Renal cortical epithelial cell (primary cell): ENCODE results near the gene TXNDC8. TPM values are rescaled to one million over a fixed set of nuclear protein-coding genes. Genes with fewer than 3 reads are reported as not detected.
A peak's percentile ranks its signal among the peaks of the same experiment; 100 is the strongest.
"Not testable (repeated sequence)": the region's sequence is repeated elsewhere in the genome, so short reads cannot be mapped to it uniquely, and the experiment has no call there.

Experiments used
- DNase-seq: peaks from one replicate; pipeline ENCODE4 v3.0.0-alpha.2; 2011; ENCODE audit warnings: low read depth
- total RNA-seq: library from RNA; depleted of rRNA; stranded (reverse); fragments of >200 nt; gene quantifications from 2 replicates; pipeline ENCODE4 v1.2.3, GENCODE V29; 2014

Gene TXNDC8
- total RNA-seq, 1 donor from 2014 or later: not detected

DNA sequence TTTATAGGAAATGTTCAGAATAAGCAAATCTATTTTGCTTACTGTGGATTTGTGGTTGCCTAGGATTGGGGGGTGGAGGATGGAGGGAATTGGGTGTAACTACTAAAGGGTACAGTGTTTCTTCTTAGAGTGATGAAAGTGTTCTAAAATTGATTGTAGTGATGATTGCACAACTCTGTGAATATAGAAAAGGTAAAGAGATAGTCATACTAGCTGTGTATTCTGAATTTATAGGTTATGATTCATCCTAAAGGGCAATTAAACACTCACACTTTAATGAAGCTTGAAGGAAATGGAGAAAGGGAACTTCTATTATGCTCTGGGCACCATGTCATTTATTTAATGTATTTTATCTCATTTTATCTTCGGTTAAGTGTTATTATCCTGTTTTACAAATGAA is 9.9 kb downstream of the TXNDC8 start:
- no peak for DNase-seq

DNA sequence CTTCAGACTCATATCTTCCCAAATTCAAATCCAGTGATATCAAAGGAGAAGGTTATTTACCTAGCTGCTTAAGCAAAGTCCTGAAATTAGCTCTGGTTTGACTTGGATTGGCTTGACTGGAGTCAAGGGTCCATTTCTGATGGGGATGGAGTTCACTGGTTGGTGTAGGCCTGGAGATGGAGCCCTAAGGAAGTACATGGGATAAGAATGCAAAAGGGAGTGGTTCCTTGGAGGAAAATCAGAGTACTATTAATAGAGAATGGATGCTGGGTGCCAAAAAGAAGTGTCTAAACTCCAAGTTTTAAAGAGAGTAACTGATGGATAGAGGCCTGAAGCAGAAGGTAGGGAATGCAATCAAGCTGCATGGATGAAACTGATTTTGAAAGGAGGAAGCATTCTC is 13.8 kb downstream of the TXNDC8 start:
- no peak for DNase-seq

- no peak for DNase-seq
These were observed 16.8 kb downstream of the TXNDC8 start for GRCh38 chr9:110320651-110321445.

DNA sequence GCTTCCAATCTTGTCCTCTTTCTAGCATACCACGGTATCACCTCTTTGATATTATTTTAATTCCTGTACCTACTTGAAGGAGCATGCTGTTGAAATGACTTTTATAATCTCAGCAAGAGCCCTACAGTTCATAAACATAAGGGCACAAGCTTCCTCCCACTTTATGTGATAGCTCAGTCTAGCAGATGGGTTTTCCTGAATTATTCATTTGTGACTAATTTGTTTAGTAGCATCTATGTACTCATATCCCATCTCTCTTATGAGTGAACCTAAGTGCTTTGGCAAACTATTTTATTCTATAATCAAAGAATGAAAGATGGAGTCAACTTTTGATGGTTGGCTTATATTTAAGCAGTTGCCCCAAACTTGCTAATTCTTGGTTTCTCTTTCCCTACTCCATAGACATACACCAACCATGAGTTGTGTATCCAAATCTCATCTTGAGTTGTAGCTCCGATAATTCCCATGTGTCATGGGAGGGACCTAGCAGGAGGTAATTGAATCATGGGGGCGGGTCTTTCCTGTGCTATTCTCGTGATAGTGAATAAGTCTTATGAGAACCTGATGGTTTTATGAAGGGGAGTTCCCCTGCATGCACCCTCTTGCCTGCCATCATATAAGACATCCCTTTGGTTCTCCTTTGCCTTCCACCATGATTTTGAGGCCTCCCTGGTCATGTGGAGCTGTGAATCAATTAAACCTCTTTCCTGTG is 17.7 kb downstream of the TXNDC8 start:
- DNase-seq: no peak

- DNase-seq: no peak
These were observed 19.8 kb downstream of the TXNDC8 start for GRCh38 chr9:110317911-110318310.

GRCh38 chr9:110316261-110317075 is 21.2 kb downstream of the TXNDC8 start:
- no peak for DNase-seq

GRCh38 chr9:110311978-110312377 is 25.7 kb downstream of the TXNDC8 start:
- not testable (repeated sequence) for DNase-seq

- no peak for DNase-seq
These were observed 28.0 kb downstream of the TXNDC8 start for GRCh38 chr9:110309681-110310080.

DNA sequence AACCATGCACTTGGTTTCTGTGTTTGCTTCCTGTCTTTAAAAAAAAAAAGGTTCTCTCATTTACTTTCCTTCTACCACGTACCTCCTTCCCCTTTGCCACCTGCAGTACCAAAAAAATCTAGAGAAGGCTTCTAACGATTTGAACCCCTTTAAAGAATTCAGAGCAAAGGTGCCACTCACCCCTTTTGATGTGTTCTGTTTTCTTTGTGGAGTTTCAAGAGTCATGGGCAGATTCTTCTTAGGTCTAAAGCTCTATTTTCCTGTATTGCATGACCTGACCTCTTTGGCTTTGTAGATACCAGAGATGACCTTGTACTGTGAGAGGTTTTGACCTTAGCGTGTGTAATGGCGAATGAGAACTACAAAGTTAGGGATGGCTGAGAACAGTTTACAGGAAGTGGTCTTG is 29.0 kb downstream of the TXNDC8 start:
- no peak for DNase-seq

GRCh38 chr9:110307191-110307590 is 30.5 kb downstream of the TXNDC8 start:
- DNase-seq: no peak

DNA sequence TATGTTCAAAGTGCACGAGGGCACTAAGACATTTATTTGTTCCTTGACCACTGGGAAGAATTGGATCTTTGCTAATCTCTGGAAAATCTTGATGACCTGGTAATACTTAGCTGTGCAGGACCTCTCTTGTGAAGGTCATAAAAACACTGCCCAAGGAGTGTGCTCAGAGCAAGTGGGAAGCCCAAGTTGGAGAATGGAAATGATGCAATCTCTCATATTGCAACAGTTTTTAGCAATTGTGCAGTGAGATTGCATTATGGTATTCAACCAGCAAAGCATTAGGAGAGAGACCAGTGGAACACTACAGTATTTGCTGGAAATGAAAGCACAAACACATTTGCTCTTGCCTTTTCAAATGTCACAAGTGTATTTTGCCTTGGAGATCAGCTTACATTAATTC is 34.5 kb downstream of the TXNDC8 start:
- DNase-seq: peak; percentile 58

- no peak for DNase-seq
These were observed 39.5 kb downstream of the TXNDC8 start for GRCh38 chr9:110298043-110298605.

DNA sequence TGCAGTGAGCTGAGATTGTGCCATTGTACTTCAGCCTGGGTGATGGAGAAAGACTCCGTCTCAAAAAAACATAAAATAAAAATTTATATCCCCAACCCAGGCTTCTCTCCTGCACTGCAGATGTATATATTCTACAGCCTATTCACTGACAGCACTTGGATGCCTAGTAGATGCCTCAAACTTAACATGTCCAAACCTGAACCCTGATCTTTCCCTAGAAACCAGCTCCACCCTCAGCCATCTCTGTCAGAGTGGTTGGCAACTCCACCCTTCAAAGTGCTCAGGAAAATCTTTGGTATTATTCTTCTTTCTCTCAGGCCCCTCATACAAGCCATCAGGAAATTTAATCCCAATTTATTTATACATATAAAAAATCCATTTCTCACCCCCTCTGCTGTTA is 44.4 kb downstream of the TXNDC8 start:
- no peak for DNase-seq

DNA sequence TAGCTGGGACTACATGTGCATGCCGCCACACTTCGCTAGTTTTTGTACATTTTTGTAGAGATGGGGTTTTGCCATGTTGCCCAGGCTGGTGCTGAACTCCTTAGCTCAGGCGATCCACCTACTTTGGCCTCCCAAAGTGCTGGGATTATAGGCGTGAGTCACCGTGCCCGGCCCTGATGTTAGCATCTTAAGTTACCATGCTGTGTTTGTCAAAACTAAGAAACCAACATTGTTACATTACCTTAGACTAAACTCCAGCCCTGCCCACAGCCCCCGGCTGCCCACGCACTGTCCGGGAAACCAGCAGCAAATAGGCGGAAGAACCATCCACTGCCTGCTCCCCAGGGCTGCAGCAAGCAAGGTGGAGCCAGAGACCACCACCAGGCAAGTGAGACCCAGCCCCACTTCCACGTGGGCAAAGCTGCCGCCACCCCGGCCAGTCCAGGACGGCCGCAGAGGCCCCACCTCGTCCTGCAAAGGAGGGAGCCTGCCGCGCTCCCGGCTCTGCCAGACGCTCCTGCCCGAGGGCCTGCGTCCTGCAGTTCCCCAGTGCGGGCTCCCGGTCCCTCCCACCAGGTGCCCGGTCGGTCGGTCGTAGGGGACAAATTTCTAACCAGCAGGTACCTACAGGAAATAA is 45.6 kb downstream of the TXNDC8 start:
- DNase-seq: no peak

DNA sequence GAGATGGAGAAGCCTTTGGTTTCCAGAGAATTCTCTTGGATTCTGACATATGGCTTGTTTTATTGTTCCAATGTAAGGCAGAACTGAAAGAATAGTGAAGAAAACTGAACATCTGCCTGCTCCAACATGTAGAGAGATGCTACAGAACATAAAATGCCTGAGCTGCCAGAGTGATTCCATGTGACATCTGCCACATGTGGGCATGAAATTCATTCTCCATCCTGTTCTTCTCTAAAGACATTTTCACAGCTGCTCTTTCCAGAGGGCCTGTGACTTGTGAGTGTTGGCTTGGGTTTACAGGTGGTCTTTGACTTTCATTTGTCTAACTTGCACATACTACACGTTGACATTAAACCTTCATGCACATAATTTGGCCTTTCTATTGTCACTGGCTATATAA is 47.7 kb downstream of the TXNDC8 start:
- no peak for DNase-seq

GRCh38 chr9:110288503-110288902 is 49.2 kb downstream of the TXNDC8 start:
- no peak for DNase-seq

- no peak for DNase-seq
These were observed 50.4 kb downstream of the TXNDC8 start for GRCh38 chr9:110287289-110287680.

- DNase-seq: peak; percentile 45
These were observed 53.3 kb downstream of the TXNDC8 start for GRCh38 chr9:110284211-110284844.

DNA sequence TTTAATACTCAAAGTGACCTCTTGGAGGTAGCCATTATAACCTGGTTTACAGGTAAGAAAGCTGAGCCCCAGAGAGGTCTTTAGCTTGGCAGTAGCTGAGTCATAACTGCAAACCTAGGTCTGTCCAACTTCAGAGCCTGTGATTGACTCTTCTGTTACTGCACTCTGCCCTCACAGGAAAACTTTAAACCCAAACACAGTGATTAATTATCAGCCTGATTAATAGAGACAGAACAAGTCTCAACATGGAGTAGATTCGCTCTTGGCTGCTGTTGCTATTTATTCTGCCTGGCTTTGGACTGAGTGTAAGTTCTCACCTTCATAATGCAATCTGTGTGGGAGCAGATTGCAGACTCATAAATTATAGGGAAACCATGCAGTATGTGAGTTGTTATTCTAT is 53.9 kb downstream of the TXNDC8 start:
- peak; percentile 69 for DNase-seq

DNA sequence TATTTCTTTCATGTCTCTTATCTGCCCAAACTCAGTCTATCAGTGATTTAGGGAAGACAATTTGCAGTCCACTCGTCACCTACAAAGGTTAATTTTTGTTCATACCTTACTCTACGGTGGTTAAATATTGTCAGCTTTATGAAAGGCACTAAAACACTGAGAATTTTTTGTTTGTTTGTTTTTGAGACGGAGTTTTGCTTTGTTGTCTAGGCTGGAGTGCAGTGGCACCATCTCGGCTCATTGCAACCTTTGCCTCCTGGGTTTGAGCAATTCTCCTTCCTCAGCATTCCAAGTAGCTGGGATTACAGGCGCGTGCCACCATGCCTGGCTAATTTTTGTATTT is 55.0 kb downstream of the TXNDC8 start:
- peak; percentile 35 for DNase-seq

- DNase-seq: peak; percentile 71
These were observed 55.5 kb downstream of the TXNDC8 start for GRCh38 chr9:110282018-110282738.
